Liver (tissue), 9 donors: Measurements from ENCODE around the gene ALPP. TPM values are rescaled to one million over a fixed set of nuclear protein-coding genes. Genes with fewer than 3 reads are reported as not detected.
"Not testable (repeated sequence)": the region's sequence is repeated elsewhere in the genome, so short reads cannot be mapped to it uniquely, and the experiment has no call there.

Source experiments
- DNase-seq: peaks from one replicate; pipeline ENCODE4 v3.0.0-alpha.2; 2017; ENCODE audit warnings: low spot score
- H3K27ac ChIP-seq, 2 donors: one replicate each; pipeline ENCODE4 v1.7.0; 2013; ENCODE audit warnings: inconsistent platforms in 2 of 2, low read length in 2 of 2, control low read depth in 1 of 2, low read depth in 1 of 2, mild to moderate bottlenecking in 1 of 2
- H3K27me3 ChIP-seq, 4 donors: one replicate each; pipeline versions ENCODE4 v1.6.1 to v1.7.0; 2013; ENCODE audit warnings: low read length in 3 of 4, inconsistent platforms in 1 of 4, mild to moderate bottlenecking in 1 of 4, moderate library complexity in 1 of 4; ENCODE audit not compliant: control insufficient read depth in 4 of 4, insufficient read depth in 4 of 4
- H3K36me3 ChIP-seq, 4 donors: one replicate each; pipeline versions ENCODE4 v1.6.1 to v1.7.0; 2013; ENCODE audit warnings: low read length in 3 of 4, mild to moderate bottlenecking in 3 of 4, low read depth in 1 of 4, moderate library complexity in 1 of 4; ENCODE audit not compliant: control insufficient read depth in 4 of 4, insufficient read depth in 3 of 4
- H3K4me1 ChIP-seq, 4 donors: one replicate each; pipeline versions ENCODE4 v1.6.1 to v1.7.0; 2013; ENCODE audit warnings: low read length in 3 of 4, mild to moderate bottlenecking in 3 of 4, moderate library complexity in 1 of 4; ENCODE audit not compliant: control insufficient read depth in 4 of 4, insufficient read depth in 4 of 4
- H3K4me3 ChIP-seq, 3 donors: one replicate each; pipeline versions ENCODE4 v1.6.1 to v1.7.0; 2013; ENCODE audit warnings: low read length in 3 of 3, control low read depth in 1 of 3, low read depth in 1 of 3, mild to moderate bottlenecking in 1 of 3
- H3K9ac ChIP-seq, 2 donors: one replicate each; pipeline ENCODE4 v1.7.0; 2013; ENCODE audit warnings: low read length in 2 of 2, mild to moderate bottlenecking in 2 of 2, moderate library complexity in 2 of 2, control low read depth in 1 of 2, low read depth in 1 of 2
- H3K9me3 ChIP-seq, 4 donors: one replicate each; pipeline versions ENCODE4 v1.6.1 to v1.7.0; 2013; ENCODE audit warnings: low read length in 3 of 4; ENCODE audit not compliant: control insufficient read depth in 4 of 4
- EGR1 ChIP-seq, 2 donors: IDR thresholded peaks; 2 replicates each; pipeline ENCODE4 v1.6.1; 2016 to 2018; ENCODE audit warnings: antibody characterized with exemption in 2 of 2, low read depth in 2 of 2
- GABPA ChIP-seq, 2 donors: IDR thresholded peaks in 1 of 2; conservative IDR thresholded peaks in 1 of 2; 2 replicates each; pipeline ENCODE4 v1.6.1; 2016; ENCODE audit warnings: antibody characterized with exemption in 2 of 2, mild to moderate bottlenecking in 1 of 2, moderate library complexity in 1 of 2
- HNF4A ChIP-seq, 2 donors: conservative IDR thresholded peaks; 2 replicates each; pipeline ENCODE4 v1.6.1; 2016; ENCODE audit warnings: antibody characterized with exemption in 2 of 2, mild to moderate bottlenecking in 2 of 2
- HNF4G ChIP-seq: IDR thresholded peaks from 2 replicates; pipeline ENCODE4 v1.6.1; 2016; ENCODE audit warnings: antibody characterized with exemption
- MAX ChIP-seq: IDR thresholded peaks from 2 replicates; pipeline ENCODE4 v1.6.1; 2016; ENCODE audit warnings: antibody characterized with exemption
- NR2F2 ChIP-seq: IDR thresholded peaks from 2 replicates; pipeline ENCODE4 v1.6.1; 2016; ENCODE audit warnings: antibody characterized with exemption
- RAD21 ChIP-seq, 2 donors: IDR thresholded peaks; 2 replicates each; pipeline ENCODE4 v1.6.1; 2016; ENCODE audit warnings: antibody characterized with exemption in 2 of 2, mild to moderate bottlenecking in 2 of 2
- RXRA ChIP-seq, 2 donors: IDR thresholded peaks; 2 replicates each; pipeline ENCODE4 v1.6.1; 2017 to 2018; ENCODE audit warnings: antibody characterized with exemption in 2 of 2, mild to moderate bottlenecking in 1 of 2
- SP1 ChIP-seq: IDR thresholded peaks from 2 replicates; pipeline ENCODE4 v1.6.1; 2018; ENCODE audit warnings: antibody characterized with exemption, mild to moderate bottlenecking
- ZBTB33 ChIP-seq: IDR thresholded peaks from 2 replicates; pipeline ENCODE4 v1.6.1; 2016; ENCODE audit warnings: antibody characterized with exemption
- whole genome bisulfite sequencing: extraction: QIAGEN DNeasy Blood & Tissue Kit; methylation state at CpG from one replicate; pipeline ENCODE4 v1.1.7; 2013; 5-methylcytosine and 5-hydroxymethylcytosine counted together
- polyA plus RNA-seq, 2 donors: library from polyadenylated mRNA; stranded (reverse) in 1 of 2; unstranded in 1 of 2; fragments of 200-250 nt in 1 of 2; fragments of >200 nt in 1 of 2; fragmentation: Nextera tagmentation in 1 of 2; extraction: Ambion mirVana in 1 of 2; gene quantifications; one replicate each; pipeline versions ENCODE4 v1.2.1 to v1.2.3, GENCODE V29; 2013 to 2015
- total RNA-seq, 2 donors: library from RNA; depleted of rRNA; stranded (reverse); fragments of >200 nt; gene quantifications; one replicate each; pipeline ENCODE4 v1.2.3, GENCODE V29; 2014
- TF ChIP-seq, protein P1 (sequence below): IDR thresholded peaks from 2 replicates; pipeline ENCODE4 v1.6.1; 2016; ENCODE audit warnings: antibody characterized with exemption
- TF ChIP-seq, protein P2 (sequence below): fragments of 150-350 bp; IDR thresholded peaks from 2 replicates; pipeline ENCODE4 v1.5.1; 2017; ENCODE audit warnings: improper control_type of control experiment, low read depth, low read length; ENCODE audit not compliant: missing input control
- donor health status: healthy.
- donor health status: healthy.
- donor health status: healthy.
- donor health status: healthy.
- donor health status: healthy.

Gene ALPP
- total and polyA plus RNA-seq, 4 donors = not detected

- Histone ChIP-seq H3K4me3 (no peak overlapping the region), H3K36me3 (peaks cover 0 to 6% (median under 1%) of the 10 kb centered on the region in 4 donors), H3K4me1 (no peaks in the 10 kb centered on the region), H3K9ac (no peak overlapping the region), H3K9me3 (no peaks in the 10 kb centered on the region), H3K27ac (no peak overlapping the region), H3K27me3 (no peaks in the 10 kb centered on the region)
- 92% methylated on average over 7 of the region's 10 CpGs for WGBS
- no peak for TF ChIP-seq RXRA (IDR thresholded peaks at IDR 0.05)
- no peak for TF ChIP-seq HNF4A (conservative IDR thresholded peaks at IDR 0.05)
- no peak for TF ChIP-seq RAD21 (IDR thresholded peaks at IDR 0.05)
- no peak for TF ChIP-seq MAX
- TF ChIP-seq NR2F2 = no peak
- TF ChIP-seq GABPA (IDR thresholded peaks at IDR 0.05 in 1 of 2, conservative IDR thresholded peaks at IDR 0.05 in 1 of 2) = no peak
- no peak for TF ChIP-seq SP1
- TF ChIP-seq HNF4G = no peak
- TF ChIP-seq EGR1 (IDR thresholded peaks at IDR 0.05; ENCODE audit: low read depth in 2 of 2) = no peak
- TF ChIP-seq, protein P1, sequence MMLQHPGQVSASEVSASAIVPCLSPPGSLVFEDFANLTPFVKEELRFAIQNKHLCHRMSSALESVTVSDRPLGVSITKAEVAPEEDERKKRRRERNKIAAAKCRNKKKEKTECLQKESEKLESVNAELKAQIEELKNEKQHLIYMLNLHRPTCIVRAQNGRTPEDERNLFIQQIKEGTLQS = no peak
- no peak for DNase-seq
These were observed 45.7 kb upstream of the ALPP start for GRCh38 chr2:232332940-232333259.

DNA sequence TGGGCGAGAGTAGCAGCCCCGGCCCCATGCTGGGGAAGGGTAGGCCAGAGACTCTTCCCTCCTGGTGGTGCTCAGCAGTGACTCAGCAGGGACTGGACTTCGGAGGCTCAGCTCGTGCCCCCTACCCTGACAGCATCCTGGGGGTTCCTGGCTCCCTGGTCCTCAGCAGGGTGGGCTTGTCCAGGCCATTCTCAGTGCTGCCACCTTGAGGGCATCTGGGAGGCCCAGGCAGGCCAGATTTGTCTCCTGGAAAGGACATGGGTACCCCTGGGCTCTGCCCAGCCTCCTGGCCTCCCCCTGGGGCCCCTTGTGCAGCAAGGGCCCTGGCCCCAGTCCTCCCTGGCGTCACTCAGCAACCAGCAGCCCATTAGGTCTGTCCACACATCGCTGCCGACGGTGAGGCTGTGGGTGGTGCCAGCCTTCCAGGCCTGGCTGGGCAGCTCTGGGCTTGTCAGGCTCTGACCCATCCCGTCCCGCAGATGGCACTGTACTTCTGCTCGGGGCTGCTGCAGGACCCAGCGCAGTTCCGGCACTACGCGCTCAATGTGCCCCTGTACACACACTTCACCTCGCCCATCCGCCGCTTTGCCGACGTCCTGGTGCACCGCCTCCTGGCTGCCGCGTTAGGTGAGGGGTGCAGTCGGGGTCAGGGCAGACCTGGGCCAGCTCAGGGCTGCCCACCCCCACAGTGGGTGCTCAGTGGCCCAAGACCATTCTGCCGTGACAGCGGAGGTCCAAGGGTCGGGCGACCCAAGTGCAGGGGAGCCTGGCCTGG lies 45.0 kb upstream of the ALPP start:
- Histone ChIP-seq H3K36me3 (peaks cover 0 to 6% (median under 1%) of the 10 kb centered on the region in 4 donors), H3K27me3 (no peaks in the 10 kb centered on the region), H3K4me1 (no peaks in the 10 kb centered on the region), H3K9ac (no peak overlapping the region), H3K4me3 (no peak overlapping the region), H3K27ac (no peak overlapping the region), H3K9me3 (no peaks in the 10 kb centered on the region)
- DNase-seq = no peak
- TF ChIP-seq, protein P1 = no peak
- TF ChIP-seq, protein P2, sequence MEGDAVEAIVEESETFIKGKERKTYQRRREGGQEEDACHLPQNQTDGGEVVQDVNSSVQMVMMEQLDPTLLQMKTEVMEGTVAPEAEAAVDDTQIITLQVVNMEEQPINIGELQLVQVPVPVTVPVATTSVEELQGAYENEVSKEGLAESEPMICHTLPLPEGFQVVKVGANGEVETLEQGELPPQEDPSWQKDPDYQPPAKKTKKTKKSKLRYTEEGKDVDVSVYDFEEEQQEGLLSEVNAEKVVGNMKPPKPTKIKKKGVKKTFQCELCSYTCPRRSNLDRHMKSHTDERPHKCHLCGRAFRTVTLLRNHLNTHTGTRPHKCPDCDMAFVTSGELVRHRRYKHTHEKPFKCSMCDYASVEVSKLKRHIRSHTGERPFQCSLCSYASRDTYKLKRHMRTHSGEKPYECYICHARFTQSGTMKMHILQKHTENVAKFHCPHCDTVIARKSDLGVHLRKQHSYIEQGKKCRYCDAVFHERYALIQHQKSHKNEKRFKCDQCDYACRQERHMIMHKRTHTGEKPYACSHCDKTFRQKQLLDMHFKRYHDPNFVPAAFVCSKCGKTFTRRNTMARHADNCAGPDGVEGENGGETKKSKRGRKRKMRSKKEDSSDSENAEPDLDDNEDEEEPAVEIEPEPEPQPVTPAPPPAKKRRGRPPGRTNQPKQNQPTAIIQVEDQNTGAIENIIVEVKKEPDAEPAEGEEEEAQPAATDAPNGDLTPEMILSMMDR = peak; percentile 10
- no peak for TF ChIP-seq SP1
- TF ChIP-seq ZBTB33 = no peak
- no peak for TF ChIP-seq NR2F2
- WGBS = 98% methylated on average over 28 of the region's 28 CpGs

GRCh38 chr2:232334136-232334884 lies 44.2 kb upstream of the ALPP start:
- not testable (repeated sequence) for H3K9me3 ChIP-seq, DNase-seq, H3K4me1 ChIP-seq, H3K9ac ChIP-seq, H3K4me3 ChIP-seq, H3K27me3 ChIP-seq, H3K27ac ChIP-seq, H3K36me3 ChIP-seq
- 94% methylated on average over 32 of the region's 33 CpGs for WGBS

GRCh38 chr2:232334885-232335205 lies 43.7 kb upstream of the ALPP start:
- WGBS = 96% methylated on average over 5 of the region's 6 CpGs
- H3K9me3 ChIP-seq, DNase-seq, H3K4me3 ChIP-seq, H3K9ac ChIP-seq, H3K27ac ChIP-seq, H3K27me3 ChIP-seq, H3K4me1 ChIP-seq, H3K36me3 ChIP-seq: not testable (repeated sequence)
